Caco-2 (cell line): Measurements from ENCODE around the gene VWA2. TPM values are rescaled to one million over a fixed set of nuclear protein-coding genes. Genes with fewer than 3 reads are reported as not detected.

Experiments
- BruUV-seq: library from RNA; stranded (reverse); fragments of 400-500 nt; replicated peaks from 2 replicates; lab custom pipeline; 2021; lab: Mats Ljungman, UMichigan
- CTCF ChIA-PET: fragments of 300-600 bp; sonication (Branson Sonifier 250); formaldehyde crosslinking; loops from one replicate; lab custom pipeline; 2022; ENCODE audit warnings: antibody characterized with exemption; lab: Charles Lee
- POLR2A ChIA-PET: fragments of 300-600 bp; sonication (Branson Sonifier 250); formaldehyde crosslinking; loops from one replicate; lab custom pipeline; 2022; ENCODE audit warnings: antibody characterized with exemption; lab: Charles Lee
- DNase-seq, 2 experiments: peaks; one replicate each; pipeline versions ENCODE4 v3.0.0 to v3.0.0-alpha.2; 2020 to 2022
- H3K27me3 ChIP-seq: replicated peaks from 2 replicates; pipeline ENCODE4 v1.6.0; 2011; ENCODE audit warnings: low read length; ENCODE audit not compliant: control insufficient read depth, insufficient read depth
- H3K36me3 ChIP-seq: 2 replicates; pipeline ENCODE4 v1.5.1; 2011; ENCODE audit warnings: low read length; ENCODE audit not compliant: control insufficient read depth, insufficient read depth
- H3K4me1 ChIP-seq: fragments of 250-450 bp; sonication (Bioruptor Pico); 2 replicates; pipeline ENCODE4 v1.5.1; 2020; ENCODE audit warnings: mild to moderate bottlenecking
- H3K4me3 ChIP-seq: 2 replicates; pipeline ENCODE4 v1.5.1; 2011; ENCODE audit warnings: low read depth, mild to moderate bottlenecking, control low read depth, low read length
- H3K9me3 ChIP-seq: fragments of 250-450 bp; sonication (Bioruptor Pico); 2 replicates; pipeline ENCODE4 v1.5.1; 2020; ENCODE audit warnings: mild to moderate bottlenecking, moderate library complexity
- H3K27ac Mint-ChIP-seq: one replicate; pipeline ENCODE4 v1.8.0; 2022; ENCODE audit warnings: mixed read lengths; ENCODE audit not compliant: unreplicated experiment
- H3K27me3 Mint-ChIP-seq: one replicate; pipeline ENCODE4 v1.8.0; 2022; ENCODE audit warnings: mixed read lengths; ENCODE audit not compliant: insufficient read depth, unreplicated experiment
- H3K36me3 Mint-ChIP-seq: one replicate; pipeline ENCODE4 v1.8.0; 2022; ENCODE audit warnings: mild to moderate bottlenecking, mixed read lengths; ENCODE audit not compliant: insufficient read depth, unreplicated experiment
- H3K4me1 Mint-ChIP-seq: one replicate; pipeline ENCODE4 v1.8.0; 2022; ENCODE audit warnings: low read depth, mixed read lengths; ENCODE audit not compliant: unreplicated experiment
- H3K4me3 Mint-ChIP-seq: one replicate; pipeline ENCODE4 v1.8.0; 2022; ENCODE audit warnings: mild to moderate bottlenecking, moderate library complexity, mixed read lengths; ENCODE audit not compliant: unreplicated experiment
- H3K9me3 Mint-ChIP-seq: one replicate; pipeline ENCODE4 v1.8.0; 2022; ENCODE audit warnings: mixed read lengths; ENCODE audit not compliant: unreplicated experiment
- CTCF ChIP-seq, 2 experiments: fragments of 200-600 bp in 1 of 2; IDR thresholded peaks; 1 replicate in 1 of 2; 2 replicates in 1 of 2; pipeline versions ENCODE4 v1.5.1 to v1.8.0; 2011 to 2022; ENCODE audit warnings: antibody characterized with exemption in 1 of 2, control low read depth in 1 of 2, inconsistent platforms in 1 of 2, low read depth in 1 of 2, low read length in 1 of 2, mild to moderate bottlenecking in 1 of 2, moderate library complexity in 1 of 2; ENCODE audit not compliant: insufficient read depth in 1 of 2, severe bottlenecking in 1 of 2, unreplicated experiment in 1 of 2
- intact Hi-C: fragments of 100-400 bp; cut with micrococcal nuclease; formaldehyde crosslinking; loops from one replicate; pipeline ENCODE4 v1.10.0; 2022; ENCODE audit not compliant: unreplicated experiment
- total RNA-seq: library from RNA; stranded (reverse); gene quantifications from 2 replicates; pipeline ENCODE4 v1.2.3, GENCODE V29; 2022

VWA2 gene
- total RNA-seq, 1 experiment from 2014 or later, result 1.2 TPM

- Histone ChIP-seq H3K9me3 (no peaks in the 10 kb centered on the region), H3K36me3 (no peaks in the 10 kb centered on the region), H3K4me3 (no peak overlapping the region), H3K27me3 (no peaks in the 10 kb centered on the region), H3K4me1 (no peaks in the 10 kb centered on the region)
- Mint-ChIP-seq H3K27ac (no peak overlapping the region), H3K4me1 (no peaks in the 10 kb centered on the region), H3K36me3 (no peaks in the 10 kb centered on the region), H3K4me3 (no peak overlapping the region), H3K9me3 (no peaks in the 10 kb centered on the region), H3K27me3 (no peaks in the 10 kb centered on the region)
- intact Hi-C loops, result no loop called here
- ChIA-PET CTCF (no interaction called here), POLR2A (no interaction called here)
- peak in 1 of 2 experiments; percentile 12 for DNase-seq
- BruUV-seq, result no TSS peak
- TF ChIP-seq CTCF (IDR thresholded peaks at IDR 0.05; ENCODE audit: insufficient read depth in 1 of 2, low read depth in 1 of 2, low read length in 1 of 2, severe bottlenecking in 1 of 2, unreplicated experiment in 1 of 2), result no peak
Measured at GRCh38 chr10:114311023-114311422, 72.0 kb downstream of the VWA2 start.

- H3K9me3 Mint-ChIP-seq, result no peaks in the 10 kb centered on the region
- H3K27me3 ChIP-seq, result no peaks in the 10 kb centered on the region
- H3K4me1 ChIP-seq, result no peaks in the 10 kb centered on the region
- ChIA-PET CTCF (no interaction called here), POLR2A (no interaction called here)
- BruUV-seq, result no TSS peak
- H3K36me3 Mint-ChIP-seq, result no peaks in the 10 kb centered on the region
- DNase-seq, result peak in 1 of 2 experiments; percentile 17
- H3K27ac Mint-ChIP-seq, result no peak overlapping the region
- H3K4me3 Mint-ChIP-seq, result no peak overlapping the region
- H3K9me3 ChIP-seq, result no peaks in the 10 kb centered on the region
- H3K27me3 Mint-ChIP-seq, result no peaks in the 10 kb centered on the region
- intact Hi-C loops, result no loop called here
- H3K36me3 ChIP-seq, result no peaks in the 10 kb centered on the region
- H3K4me3 ChIP-seq, result no peak overlapping the region
- no peaks in the 10 kb centered on the region for H3K4me1 Mint-ChIP-seq
- TF ChIP-seq CTCF (IDR thresholded peaks at IDR 0.05; ENCODE audit: insufficient read depth in 1 of 2, low read depth in 1 of 2, low read length in 1 of 2, severe bottlenecking in 1 of 2, unreplicated experiment in 1 of 2), result no peak
Measured at GRCh38 chr10:114311496-114312209, 72.6 kb downstream of the VWA2 start.

GRCh38 chr10:114313139-114313538, 74.1 kb downstream of the VWA2 start:
- H3K4me3 Mint-ChIP-seq, result no peak overlapping the region
- Histone ChIP-seq H3K36me3 (no peaks in the 10 kb centered on the region), H3K4me3 (no peak overlapping the region), H3K27me3 (no peaks in the 10 kb centered on the region), H3K9me3 (no peaks in the 10 kb centered on the region), H3K4me1 (no peaks in the 10 kb centered on the region)
- H3K27me3 Mint-ChIP-seq, result no peaks in the 10 kb centered on the region
- no peaks in the 10 kb centered on the region for H3K36me3 Mint-ChIP-seq
- no peak for TF ChIP-seq CTCF (IDR thresholded peaks at IDR 0.05; ENCODE audit: insufficient read depth in 1 of 2, low read depth in 1 of 2, low read length in 1 of 2, severe bottlenecking in 1 of 2, unreplicated experiment in 1 of 2)
- H3K27ac Mint-ChIP-seq, result no peak overlapping the region
- no peak for DNase-seq
- intact Hi-C loops, result no loop called here
- BruUV-seq, result no TSS peak
- no peaks in the 10 kb centered on the region for H3K4me1 Mint-ChIP-seq
- ChIA-PET POLR2A (no interaction called here), CTCF (no interaction called here)
- no peaks in the 10 kb centered on the region for H3K9me3 Mint-ChIP-seq
